Naive thymus-derived CD4-positive, alpha-beta T cell (primary cell): ENCODE results near the gene XCR1. TPM values are rescaled to one million over a fixed set of nuclear protein-coding genes. Genes with fewer than 3 reads are reported as not detected.
A peak's percentile ranks its signal among the peaks of the same experiment; 100 is the strongest.

Source experiments
- ATAC-seq: fragments of 150-1000 bp; cut with Tn5 transposase; 2 replicates; pipeline ENCODE4 v1.10.0; 2021; ENCODE audit warnings: mild to moderate bottlenecking, moderate library complexity
- CTCF ChIA-PET: fragments of 350-600 bp; sonication (Branson Sonifier 250); formaldehyde crosslinking; loops from one replicate; lab custom pipeline; 2021; ENCODE audit warnings: antibody characterized with exemption; lab: Charles Lee
- POLR2A ChIA-PET: fragments of 350-600 bp; sonication (Branson Sonifier 250); formaldehyde crosslinking; loops from one replicate; lab custom pipeline; 2021; ENCODE audit warnings: antibody characterized with exemption, inconsistent platforms; lab: Charles Lee
- DNase-seq, 9 donors: peaks; one replicate each; pipeline versions ENCODE4 v3.0.0 to v3.0.0-alpha.2; 2020 to 2022; ENCODE audit warnings: mixed read lengths in 1 of 9
- H3K27ac ChIP-seq: one replicate; pipeline ENCODE4 v1.7.0; 2013; ENCODE audit warnings: mild to moderate bottlenecking, low read depth, low read length, moderate library complexity
- H3K27me3 ChIP-seq, 2 donors: one replicate each; pipeline ENCODE4 v1.7.0; 2013; ENCODE audit warnings: low read length in 2 of 2, mild to moderate bottlenecking in 2 of 2, moderate library complexity in 2 of 2; ENCODE audit not compliant: control insufficient read depth in 2 of 2, insufficient read depth in 2 of 2
- H3K36me3 ChIP-seq, 3 experiments: 1 replicate in 2 of 3; 2 replicates in 1 of 3; pipeline ENCODE4 v1.7.0; 2013; ENCODE audit warnings: low read length in 3 of 3, mild to moderate bottlenecking in 3 of 3, moderate library complexity in 1 of 3; ENCODE audit not compliant: insufficient read depth in 3 of 3, control insufficient read depth in 2 of 3
- H3K4me1 ChIP-seq, 2 donors: one replicate each; pipeline ENCODE4 v1.7.0; 2013; ENCODE audit warnings: low read length in 2 of 2, mild to moderate bottlenecking in 2 of 2, moderate library complexity in 1 of 2; ENCODE audit not compliant: control insufficient read depth in 2 of 2, insufficient read depth in 2 of 2
- H3K4me3 ChIP-seq: 2 replicates; pipeline ENCODE4 v1.7.0; 2013; ENCODE audit warnings: mild to moderate bottlenecking, low read length
- H3K9me3 ChIP-seq, 3 experiments: 1 replicate in 2 of 3; 2 replicates in 1 of 3; pipeline ENCODE4 v1.7.0; 2013; ENCODE audit warnings: low read length in 3 of 3; ENCODE audit not compliant: control insufficient read depth in 2 of 3
- H3K27ac Mint-ChIP-seq, 9 donors: one replicate each; pipeline ENCODE4 v1.8.0; 2020 to 2022; ENCODE audit warnings: mixed read lengths in 9 of 9, mild to moderate bottlenecking in 8 of 9, moderate library complexity in 5 of 9, inconsistent platforms in 2 of 9
- H3K27me3 Mint-ChIP-seq, 5 donors: one replicate each; pipeline ENCODE4 v1.8.0; 2021 to 2022; ENCODE audit warnings: mixed read lengths in 5 of 5, mild to moderate bottlenecking in 1 of 5
- H3K36me3 Mint-ChIP-seq, 5 donors: one replicate each; pipeline ENCODE4 v1.8.0; 2020 to 2022; ENCODE audit warnings: mixed read lengths in 5 of 5, mild to moderate bottlenecking in 3 of 5, inconsistent platforms in 1 of 5
- H3K4me1 Mint-ChIP-seq, 7 donors: one replicate each; pipeline ENCODE4 v1.8.0; 2020 to 2022; ENCODE audit warnings: mixed read lengths in 7 of 7, mild to moderate bottlenecking in 3 of 7, inconsistent platforms in 1 of 7
- H3K4me3 Mint-ChIP-seq, 10 donors: one replicate each; pipeline ENCODE4 v1.8.0; 2020 to 2022; ENCODE audit warnings: mild to moderate bottlenecking in 10 of 10, mixed read lengths in 10 of 10, moderate library complexity in 6 of 10, inconsistent platforms in 2 of 10
- H3K9me3 Mint-ChIP-seq, 11 donors: one replicate each; pipeline ENCODE4 v1.8.0; 2020 to 2022; ENCODE audit warnings: mixed read lengths in 11 of 11, mild to moderate bottlenecking in 4 of 11, inconsistent platforms in 1 of 11, moderate library complexity in 1 of 11
- intact Hi-C, 2 donors: fragments of 100-400 bp; cut with micrococcal nuclease; formaldehyde crosslinking; loops; one replicate each; pipeline ENCODE4 v1.15.1; 2023
- polyA plus RNA-seq, 2 donors: library from polyadenylated mRNA; unstranded; fragments of 300-500 nt; fragmentation: Illumina TruSeq; gene quantifications; one replicate each; pipeline ENCODE4 v1.2.3, GENCODE V29; 2021
- total RNA-seq, 6 experiments: library from RNA in 5 of 6; stranded (reverse) in 5 of 6; gene quantifications; 1 replicate in 5 of 6; 2 replicates in 1 of 6; pipeline ENCODE4 v1.2.3 and lab custom pipeline; 2021 to 2026

The XCR1 gene
- total and polyA plus RNA-seq, 7 experiments from 2014 or later: 0.05 to 0.88 TPM; not detected in 5

DNA sequence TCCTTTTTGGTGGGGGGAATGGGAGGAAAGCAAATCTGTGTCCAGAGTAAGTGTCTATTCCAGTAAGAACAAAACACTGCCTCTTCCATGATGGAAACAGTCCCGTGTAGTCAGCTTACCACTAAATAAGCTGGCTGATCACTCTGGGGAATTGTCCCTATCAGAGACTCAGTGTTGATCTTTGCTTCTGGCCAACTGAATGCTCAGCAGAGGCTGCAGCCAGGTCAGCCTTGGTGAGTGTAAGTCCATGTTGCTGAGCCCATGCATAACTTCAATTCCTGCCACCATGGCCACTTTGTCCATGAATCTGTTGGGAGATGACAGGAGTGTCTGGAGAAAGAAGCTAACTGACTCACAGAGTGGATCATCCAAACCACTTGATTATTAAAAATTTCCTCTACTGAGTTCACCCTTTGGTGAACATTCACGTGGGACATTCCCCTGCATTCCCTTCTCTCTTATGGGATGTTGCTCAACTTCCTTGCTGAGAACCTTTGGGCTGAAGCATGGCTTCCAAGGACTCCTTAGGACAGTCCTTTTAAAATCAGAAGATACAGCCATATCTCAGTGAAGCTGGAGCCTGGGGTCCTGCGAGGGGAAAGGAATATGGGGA, 33.9 kb upstream of the XCR1 start:
- Histone ChIP-seq H3K4me1 (peaks cover 21 to 30% of the 10 kb centered on the region in 2 donors), H3K36me3 (no peaks in the 10 kb centered on the region), H3K9me3 (no peaks in the 10 kb centered on the region), H3K27me3 (no peaks in the 10 kb centered on the region), H3K27ac (no peak overlapping the region), H3K4me3 (no peak overlapping the region)
- H3K27me3 Mint-ChIP-seq: peaks cover 0 to 70% (median 3%) of the 10 kb centered on the region in 5 donors
- H3K4me1 Mint-ChIP-seq: peaks cover 15 to 41% (median 32%) of the 10 kb centered on the region in 7 donors
- CTCF ChIA-PET: interaction anchor here (1.6 kb wide), 1 partner anchor 17 kb away, joined by 5 read pairs; no protein-coding TSS in a partner anchor
- intact Hi-C loops: no loop called here
- H3K27ac Mint-ChIP-seq: no peak overlapping the region
- DNase-seq (no peak), ATAC-seq (no peak)
- H3K9me3 Mint-ChIP-seq: peaks cover 0 to 2% (median 0%) of the 10 kb centered on the region in 11 donors
- POLR2A ChIA-PET: interaction anchor here (1.7 kb wide), 1 partner anchor 17 kb away, joined by 4 read pairs; no protein-coding TSS in a partner anchor
- H3K4me3 Mint-ChIP-seq: no peak overlapping the region
- peaks cover 0 to 5% (median 0%) of the 10 kb centered on the region in 5 donors for H3K36me3 Mint-ChIP-seq

DNA sequence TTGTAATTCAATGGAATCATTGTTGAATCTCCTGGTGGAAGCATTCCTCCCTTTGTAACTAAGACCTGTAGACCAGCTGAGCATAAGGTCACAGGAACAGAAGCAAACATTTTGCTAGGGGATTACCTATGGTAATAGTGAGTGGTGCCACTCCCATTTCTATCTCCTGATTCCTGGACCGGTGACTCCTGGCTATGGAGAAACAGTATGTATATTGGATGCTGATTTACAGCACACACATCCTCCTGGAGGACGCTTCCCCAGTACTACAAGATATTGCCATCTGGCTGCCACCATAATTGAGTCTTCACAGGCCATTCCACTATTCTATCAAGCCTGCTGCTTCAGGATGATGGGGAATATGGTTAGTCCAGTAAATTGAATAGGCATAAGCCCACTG, 33.3 kb upstream of the XCR1 start:
- Mint-ChIP-seq H3K4me3 (no peak overlapping the region), H3K36me3 (peaks cover 0 to 5% (median 0%) of the 10 kb centered on the region in 5 donors), H3K9me3 (peaks cover 0 to 2% (median 0%) of the 10 kb centered on the region in 11 donors), H3K27ac (no peak overlapping the region), H3K4me1 (peaks cover 13 to 34% (median 25%) of the 10 kb centered on the region in 7 donors), H3K27me3 (peaks cover 0 to 73% (median 4%) of the 10 kb centered on the region in 5 donors)
- H3K4me3 ChIP-seq: no peak overlapping the region
- ChIA-PET CTCF (no interaction called here), POLR2A (no interaction called here)
- no peaks in the 10 kb centered on the region for H3K9me3 ChIP-seq
- ATAC-seq (no peak), DNase-seq (no peak)
- no peaks in the 10 kb centered on the region for H3K27me3 ChIP-seq
- H3K4me1 ChIP-seq: peaks cover 14 to 26% of the 10 kb centered on the region in 2 donors
- intact Hi-C loops: no loop called here
- H3K36me3 ChIP-seq: no peaks in the 10 kb centered on the region
- H3K27ac ChIP-seq: no peak overlapping the region

DNA sequence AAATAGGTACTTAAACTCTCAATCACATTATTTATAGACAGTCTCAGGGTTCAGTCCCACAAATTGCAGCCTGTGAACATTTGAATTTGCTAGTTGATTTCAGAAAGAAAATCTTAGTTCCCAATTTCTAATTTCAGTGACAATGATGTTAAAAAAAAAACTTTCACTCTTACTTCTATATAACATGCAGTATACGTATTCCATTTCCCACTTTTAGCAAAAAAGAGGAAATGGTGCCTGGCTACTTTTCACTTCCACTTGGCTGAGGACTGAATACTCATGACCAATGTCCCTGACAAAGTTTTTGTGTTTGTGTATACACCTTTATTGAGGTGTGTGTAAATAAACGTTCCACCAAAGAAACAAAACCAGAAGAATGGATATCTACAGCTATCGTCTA, 32.1 kb upstream of the XCR1 start:
- H3K9me3 ChIP-seq: no peaks in the 10 kb centered on the region
- Mint-ChIP-seq H3K27me3 (peaks cover 0 to 79% (median 10%) of the 10 kb centered on the region in 5 donors), H3K9me3 (peaks cover 0 to 2% (median 0%) of the 10 kb centered on the region in 11 donors), H3K36me3 (peaks cover 0 to 4% (median 0%) of the 10 kb centered on the region in 5 donors), H3K4me3 (no peak overlapping the region), H3K27ac (no peak overlapping the region), H3K4me1 (peaks cover 11 to 24% (median 19%) of the 10 kb centered on the region in 7 donors)
- ChIA-PET POLR2A (no interaction called here), CTCF (no interaction called here)
- no peak overlapping the region for H3K27ac ChIP-seq
- H3K4me1 ChIP-seq: peaks cover 5 to 15% of the 10 kb centered on the region in 2 donors
- ATAC-seq (peak; percentile 61), DNase-seq (no peak)
- H3K36me3 ChIP-seq: no peaks in the 10 kb centered on the region
- H3K27me3 ChIP-seq: no peaks in the 10 kb centered on the region
- no peak overlapping the region for H3K4me3 ChIP-seq
- intact Hi-C loops: no loop called here

DNA sequence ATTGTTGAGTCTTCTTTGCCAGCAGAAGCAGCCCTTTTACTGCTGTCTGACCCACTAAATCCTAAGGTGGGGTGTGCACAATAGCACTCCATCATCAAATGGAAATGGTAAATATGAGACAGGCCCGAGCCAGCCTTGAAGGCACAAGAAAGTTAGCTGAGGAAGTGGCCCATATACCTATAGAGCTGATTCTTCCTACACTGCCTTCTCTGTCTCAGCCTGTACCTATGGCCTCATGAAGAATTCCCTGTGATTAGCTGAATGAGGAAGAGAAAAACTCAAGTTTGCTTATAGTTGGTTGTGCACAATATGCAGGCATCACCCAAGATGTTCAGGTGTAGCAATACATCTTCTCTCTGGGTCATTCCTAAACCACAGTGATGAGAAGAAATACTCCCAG, 31.7 kb upstream of the XCR1 start:
- Mint-ChIP-seq H3K27ac (no peak overlapping the region), H3K4me1 (peaks cover 13 to 24% (median 20%) of the 10 kb centered on the region in 7 donors), H3K9me3 (peaks cover 0 to 2% (median 0%) of the 10 kb centered on the region in 11 donors), H3K36me3 (peaks cover 0 to 4% (median 0%) of the 10 kb centered on the region in 5 donors), H3K27me3 (peaks cover 0 to 83% (median 12%) of the 10 kb centered on the region in 5 donors), H3K4me3 (no peak overlapping the region)
- no peak overlapping the region for H3K4me3 ChIP-seq
- H3K27ac ChIP-seq: no peak overlapping the region
- no peaks in the 10 kb centered on the region for H3K36me3 ChIP-seq
- intact Hi-C loops: no loop called here
- ATAC-seq: no peak
- H3K27me3 ChIP-seq: no peaks in the 10 kb centered on the region
- POLR2A ChIA-PET: interaction anchor here (0.6 kb wide), 1 partner anchor 41 kb away, joined by 3 read pairs; no protein-coding TSS in a partner anchor
- no peak for DNase-seq
- CTCF ChIA-PET: no interaction called here
- H3K4me1 ChIP-seq: peaks cover under 1 to 10% of the 10 kb centered on the region in 2 donors
- no peaks in the 10 kb centered on the region for H3K9me3 ChIP-seq

DNA sequence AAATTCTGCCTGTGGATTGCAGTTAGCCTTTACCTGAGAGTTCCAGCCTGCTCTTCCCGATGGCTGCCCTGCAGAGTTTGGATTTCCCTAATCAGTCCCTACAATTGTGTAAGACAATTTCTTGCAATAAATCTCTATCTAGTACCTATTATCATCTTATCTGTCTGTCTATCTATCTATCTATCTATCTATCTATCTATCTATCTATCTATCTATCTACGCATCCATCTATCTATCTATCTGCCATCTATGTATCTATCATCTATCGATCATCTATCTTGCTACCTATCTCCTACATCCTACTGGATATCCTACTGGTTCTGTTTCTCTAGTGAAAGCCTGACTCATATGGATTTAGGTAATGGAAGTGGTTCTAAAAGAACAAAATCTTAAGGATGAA, 30.4 kb upstream of the XCR1 start:
- DNase-seq: no peak
- Histone ChIP-seq H3K4me1 (no peaks in the 10 kb centered on the region), H3K9me3 (no peaks in the 10 kb centered on the region), H3K4me3 (no peak overlapping the region), H3K27me3 (no peaks in the 10 kb centered on the region), H3K27ac (no peak overlapping the region), H3K36me3 (no peaks in the 10 kb centered on the region)
- Mint-ChIP-seq H3K27me3 (peaks cover 0 to 80% (median 18%) of the 10 kb centered on the region in 5 donors), H3K9me3 (no peaks in the 10 kb centered on the region), H3K36me3 (peaks cover 0 to 4% (median 0%) of the 10 kb centered on the region in 5 donors), H3K27ac (no peak overlapping the region), H3K4me1 (peaks cover 5 to 14% (median 10%) of the 10 kb centered on the region in 7 donors), H3K4me3 (no peak overlapping the region)
- no peak for ATAC-seq
- intact Hi-C loops: no loop called here
- ChIA-PET POLR2A (no interaction called here), CTCF (interaction anchor here (1.4 kb wide), 1 partner anchor 20 kb away, joined by 4 read pairs; no protein-coding TSS in a partner anchor)

DNA sequence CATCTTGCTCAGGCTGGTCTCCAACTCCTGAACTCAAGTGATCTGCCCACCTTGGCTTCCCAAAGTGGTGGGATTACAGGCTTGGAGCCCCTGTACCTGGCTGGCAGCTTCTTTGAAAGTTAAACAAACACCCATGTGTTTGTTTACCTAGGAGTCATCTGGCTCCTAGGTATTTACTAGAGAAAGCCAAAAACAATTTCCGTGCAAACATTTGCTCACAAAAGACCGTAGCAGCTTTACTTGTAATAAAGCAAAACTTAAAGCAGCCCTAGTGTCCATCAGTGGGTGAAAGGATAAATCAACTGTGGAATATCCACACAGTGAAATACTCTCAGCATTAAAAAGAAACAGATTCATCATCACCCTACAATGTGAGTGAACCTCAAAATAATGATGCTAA, 29.4 kb upstream of the XCR1 start:
- POLR2A ChIA-PET: interaction anchor here (0.6 kb wide), 1 partner anchor 22 kb away, joined by 4 read pairs; no protein-coding TSS in a partner anchor
- Histone ChIP-seq H3K9me3 (no peaks in the 10 kb centered on the region), H3K4me1 (no peaks in the 10 kb centered on the region), H3K36me3 (no peaks in the 10 kb centered on the region), H3K27ac (no peak overlapping the region), H3K4me3 (no peak overlapping the region), H3K27me3 (no peaks in the 10 kb centered on the region)
- ATAC-seq (no peak), DNase-seq (no peak)
- Mint-ChIP-seq H3K27ac (no peak overlapping the region), H3K36me3 (peaks cover 0 to 3% (median 0%) of the 10 kb centered on the region in 5 donors), H3K4me1 (peaks cover 0 to 8% (median 6%) of the 10 kb centered on the region in 7 donors), H3K27me3 (peaks cover 0 to 78% (median 18%) of the 10 kb centered on the region in 5 donors), H3K9me3 (no peaks in the 10 kb centered on the region), H3K4me3 (no peak overlapping the region)
- CTCF ChIA-PET: interaction anchor here (1.4 kb wide), 1 partner anchor 21 kb away, joined by 4 read pairs; no protein-coding TSS in a partner anchor
- intact Hi-C loops: no loop called here
